ENCODE results near the gene INPP5F. TPM values are rescaled to one million over a fixed set of nuclear protein-coding genes. Genes with fewer than 3 reads are reported as not detected.
"Not testable (repeated sequence)": the region's sequence is repeated elsewhere in the genome, so short reads cannot be mapped to it uniquely, and the experiment has no call there.

Gene INPP5F
- total RNA-seq, 2 donors from 2014 or later = 12.4 to 26.3 TPM

- Mint-ChIP-seq H3K27ac (no peak overlapping the region), H3K9me3 (no peaks in the 10 kb centered on the region), H3K36me3 (ENCODE audit: low read depth) (peaks cover 98% of the 10 kb centered on the region), H3K27me3 (no peaks in the 10 kb centered on the region), H3K4me1 (no peaks in the 10 kb centered on the region), H3K4me3 (no peak overlapping the region)
- ATAC-seq (replicated peaks) = no peak
Measured at GRCh38 chr10:119853574-119853973, 127.7 kb downstream of the INPP5F start.

- Mint-ChIP-seq H3K36me3 (ENCODE audit: low read depth) (peaks cover 75% of the 10 kb centered on the region), H3K27me3 (no peaks in the 10 kb centered on the region), H3K27ac (no peak overlapping the region), H3K9me3 (no peaks in the 10 kb centered on the region), H3K4me1 (peaks cover 34% of the 10 kb centered on the region), H3K4me3 (no peak overlapping the region)
- no peak for ATAC-seq (replicated peaks)
Measured at GRCh38 chr10:119858063-119858462, 132.2 kb downstream of the INPP5F start.

DNA sequence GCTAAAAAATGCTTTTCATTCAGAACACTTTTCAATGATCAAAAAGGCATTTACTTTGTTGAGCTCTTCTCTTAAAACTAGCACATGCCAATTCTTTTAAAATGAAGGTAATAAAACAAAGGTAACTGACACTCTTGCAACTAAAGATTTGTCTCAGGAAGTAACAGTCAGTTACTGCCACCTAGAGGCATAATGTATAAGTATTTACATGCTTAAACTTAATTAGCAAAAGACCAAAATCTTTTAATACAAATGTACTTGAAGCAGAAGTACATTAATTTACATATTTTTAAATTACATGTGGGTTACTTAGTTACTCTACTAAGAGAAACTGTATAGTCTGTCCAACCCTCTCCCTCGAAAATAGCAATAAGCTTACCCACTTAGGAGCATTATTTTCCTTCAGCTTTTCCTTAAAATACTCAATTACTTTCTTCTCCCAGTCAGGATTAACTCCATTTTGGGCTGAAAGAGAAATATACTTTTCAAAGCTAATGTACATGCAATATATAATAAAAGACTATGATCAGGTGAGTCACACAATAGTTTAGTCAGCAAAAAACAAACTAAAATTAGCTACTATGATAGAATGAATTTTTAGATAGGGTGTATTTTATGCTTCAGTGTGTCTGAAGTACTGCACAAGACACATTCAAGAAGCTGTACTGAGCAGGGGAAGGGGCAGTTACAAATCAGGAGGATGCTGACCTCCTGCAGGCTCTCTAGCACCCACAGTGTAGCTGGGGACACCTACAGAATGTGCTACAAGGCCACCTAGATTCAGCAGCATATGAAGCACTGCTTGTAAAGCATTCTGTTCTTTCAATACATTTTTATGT, 133.8 kb downstream of the INPP5F start:
- ATAC-seq (replicated peaks) = no peak
- Mint-ChIP-seq H3K4me3 (no peak overlapping the region), H3K36me3 (ENCODE audit: low read depth) (peaks cover 65% of the 10 kb centered on the region), H3K27me3 (no peaks in the 10 kb centered on the region), H3K4me1 (peaks cover 34% of the 10 kb centered on the region), H3K9me3 (no peaks in the 10 kb centered on the region), H3K27ac (peak overlapping the region; percentile 44)

DNA sequence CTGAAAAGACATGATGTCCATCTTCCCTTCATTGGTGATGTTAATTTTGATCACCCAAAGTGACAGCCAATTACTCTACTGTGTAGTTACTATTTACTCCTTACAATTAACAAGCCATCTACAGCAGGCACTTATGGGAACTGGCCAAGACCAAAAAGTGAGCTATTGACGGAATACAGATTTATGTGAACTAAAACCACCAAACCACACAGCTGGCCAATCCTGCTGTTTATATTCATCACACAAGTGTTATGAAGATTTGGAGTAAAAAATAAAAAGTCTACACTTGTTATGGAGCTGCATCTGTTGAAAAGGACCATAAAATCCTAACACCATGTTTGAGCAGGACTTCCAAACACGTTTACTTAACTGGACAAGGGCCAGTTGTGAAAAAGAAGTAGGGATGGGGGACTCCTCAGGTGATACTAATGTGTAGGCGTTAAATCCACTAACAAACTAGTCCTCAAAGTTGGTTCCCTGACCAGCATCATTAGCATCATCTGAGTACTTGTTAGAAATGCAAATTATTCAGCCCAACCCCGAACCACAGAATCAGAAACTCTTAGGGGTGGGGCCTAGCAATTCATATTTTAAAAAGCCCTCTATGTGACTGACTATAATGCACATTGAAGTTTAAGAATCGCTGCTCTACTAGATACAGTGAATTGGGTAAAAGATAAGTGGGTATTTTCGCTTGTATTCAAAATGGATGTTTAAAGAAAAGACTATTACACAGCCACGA, 135.2 kb downstream of the INPP5F start:
- ATAC-seq (replicated peaks) = peak; percentile 69
- Mint-ChIP-seq H3K27ac (peak overlapping the region; percentile 44), H3K9me3 (no peaks in the 10 kb centered on the region), H3K4me1 (peaks cover 42% of the 10 kb centered on the region), H3K36me3 (ENCODE audit: low read depth) (peaks cover 65% of the 10 kb centered on the region), H3K4me3 (peak overlapping the region; percentile 16), H3K27me3 (no peaks in the 10 kb centered on the region)

GRCh38 chr10:119862524-119862923, 136.7 kb downstream of the INPP5F start:
- H3K4me1 Mint-ChIP-seq = peaks cover 45% of the 10 kb centered on the region
- ATAC-seq (replicated peaks) = peak; percentile 73

GRCh38 chr10:119863951-119864565, 138.2 kb downstream of the INPP5F start:
- no peak overlapping the region for H3K27ac Mint-ChIP-seq
- peaks cover 49% of the 10 kb centered on the region for H3K4me1 Mint-ChIP-seq
- no peaks in the 10 kb centered on the region for H3K27me3 Mint-ChIP-seq
- no peak for ATAC-seq (replicated peaks)
- peaks cover 57% of the 10 kb centered on the region for H3K36me3 Mint-ChIP-seq (ENCODE audit: low read depth)
- H3K9me3 Mint-ChIP-seq = no peaks in the 10 kb centered on the region
- no peak overlapping the region for H3K4me3 Mint-ChIP-seq

More at GRCh38 chr10:119862524-119862923, 136.7 kb downstream of the INPP5F start:
- Mint-ChIP-seq H3K27me3 (no peaks in the 10 kb centered on the region), H3K4me3 (peak overlapping the region; percentile 27), H3K9me3 (no peaks in the 10 kb centered on the region), H3K36me3 (ENCODE audit: low read depth) (peaks cover 62% of the 10 kb centered on the region), H3K27ac (no peak overlapping the region)

- Mint-ChIP-seq H3K27ac (no peak overlapping the region), H3K27me3 (no peaks in the 10 kb centered on the region), H3K36me3 (ENCODE audit: low read depth) (peaks cover 57% of the 10 kb centered on the region), H3K9me3 (no peaks in the 10 kb centered on the region), H3K4me1 (peaks cover 39% of the 10 kb centered on the region), H3K4me3 (no peak overlapping the region)
- no peak for ATAC-seq (replicated peaks)
Measured at GRCh38 chr10:119865699-119866240, 139.9 kb downstream of the INPP5F start.

DNA sequence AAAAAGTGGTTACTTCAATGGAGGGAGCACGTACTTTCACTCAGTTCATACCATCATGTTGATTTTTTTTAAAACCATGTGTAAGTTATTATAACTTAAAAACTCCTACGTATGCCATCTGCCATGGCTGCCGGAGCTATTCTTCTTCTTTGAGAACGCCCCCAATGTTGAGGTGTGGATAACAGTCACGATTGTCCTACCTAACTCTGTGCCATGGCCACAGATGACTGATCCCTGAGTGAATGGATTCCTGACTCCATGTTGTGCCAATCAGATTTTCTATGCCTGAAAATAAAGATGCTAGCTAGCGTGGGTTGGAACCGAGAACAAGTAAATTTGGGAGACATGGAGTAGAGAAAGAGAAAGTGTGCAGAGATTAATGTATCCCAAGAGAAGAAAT, 141.5 kb downstream of the INPP5F start:
- H3K27me3 Mint-ChIP-seq = no peaks in the 10 kb centered on the region
- no peak overlapping the region for H3K4me3 Mint-ChIP-seq
- H3K27ac Mint-ChIP-seq = no peak overlapping the region
- H3K4me1 Mint-ChIP-seq = peaks cover 36% of the 10 kb centered on the region
- no peak for ATAC-seq (replicated peaks)
- no peaks in the 10 kb centered on the region for H3K9me3 Mint-ChIP-seq
- peaks cover 63% of the 10 kb centered on the region for H3K36me3 Mint-ChIP-seq (ENCODE audit: low read depth)

DNA sequence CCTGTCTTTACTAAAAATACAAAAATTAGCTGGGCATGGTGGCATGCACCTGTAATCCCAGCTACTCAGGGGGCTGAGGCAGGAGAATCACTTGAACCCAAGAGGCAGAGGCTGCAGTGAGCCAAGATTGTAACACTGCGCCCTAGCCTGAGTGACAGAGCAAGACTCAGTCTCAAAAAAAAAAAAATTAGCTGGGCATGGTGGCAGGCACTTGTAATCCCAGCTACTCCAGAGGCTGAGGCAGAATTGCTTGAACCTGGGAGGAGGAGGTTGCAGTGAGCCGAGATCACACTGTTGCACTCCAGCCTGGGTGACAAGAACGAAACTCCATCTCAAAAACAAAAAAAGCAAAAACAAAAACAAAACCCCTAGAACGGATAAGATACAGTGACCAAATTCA, 143.5 kb downstream of the INPP5F start:
- peaks cover 39% of the 10 kb centered on the region for H3K4me1 Mint-ChIP-seq
- not testable (repeated sequence) for H3K27me3 Mint-ChIP-seq; H3K9me3 Mint-ChIP-seq; H3K27ac Mint-ChIP-seq; ATAC-seq (replicated peaks)
- peak overlapping the region; percentile 97 for H3K4me3 Mint-ChIP-seq
- peaks cover 54% of the 10 kb centered on the region for H3K36me3 Mint-ChIP-seq (ENCODE audit: low read depth)

DNA sequence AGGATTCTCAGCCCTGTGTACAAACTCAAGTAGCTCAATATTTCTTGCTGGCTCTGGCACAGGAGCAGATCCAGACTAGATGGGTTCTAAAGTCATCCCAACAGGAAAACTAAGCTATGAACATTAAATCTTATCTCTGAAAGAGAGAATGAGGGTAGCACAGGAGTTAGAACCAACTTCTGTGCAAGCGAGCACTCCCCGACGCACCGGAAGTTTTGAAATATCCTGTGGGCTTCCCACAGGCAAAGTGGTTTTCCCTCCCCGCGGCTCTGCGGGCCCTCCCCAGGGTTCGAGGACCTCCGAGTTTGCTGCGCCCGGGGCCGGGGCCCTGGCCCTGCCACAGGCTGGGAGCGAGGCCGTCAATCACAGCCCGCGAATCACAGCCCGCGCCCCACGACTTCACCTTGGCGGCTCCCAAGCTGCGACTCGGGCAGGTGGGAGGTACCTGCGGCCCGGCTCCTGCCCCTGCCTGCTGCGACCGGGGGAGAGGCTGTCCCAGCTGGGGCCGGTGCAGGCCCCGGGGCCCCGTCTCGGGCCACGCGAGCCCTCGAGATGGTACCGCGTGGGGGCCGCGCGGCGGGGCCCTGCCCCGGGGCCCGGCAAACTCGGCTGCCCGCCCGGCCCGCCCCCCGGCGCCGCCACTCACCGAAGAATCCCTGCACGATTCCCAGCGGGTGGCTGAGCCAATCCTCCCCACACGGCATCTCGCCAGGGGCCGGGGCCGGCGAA, 146.2 kb downstream of the INPP5F start:
- peak overlapping the region; percentile 97 for H3K4me3 Mint-ChIP-seq
- peaks cover 29% of the 10 kb centered on the region for H3K4me1 Mint-ChIP-seq
- no peaks in the 10 kb centered on the region for H3K9me3 Mint-ChIP-seq
- peaks cover 30% of the 10 kb centered on the region for H3K36me3 Mint-ChIP-seq (ENCODE audit: low read depth)
- H3K27ac Mint-ChIP-seq = peak overlapping the region; percentile 88
- H3K27me3 Mint-ChIP-seq = no peaks in the 10 kb centered on the region
- peak; percentile 41 for ATAC-seq (replicated peaks)

- H3K4me1 Mint-ChIP-seq = peaks cover 29% of the 10 kb centered on the region
- H3K27ac Mint-ChIP-seq = peak within 1 kb of the TSS; percentile 92
Measured at GRCh38 chr10:119872610-119872859, 146.7 kb downstream of the INPP5F start, which contains the start of gene MCMBP. Gene MCMBP, minus strand, starts transcription at chr10:119872843. Its CDS starts 259 bp downstream, at chr10:119872584.

GRCh38 chr10:119872860-119873681, 147.2 kb downstream of the INPP5F start:
- Mint-ChIP-seq H3K9me3 (no peaks in the 10 kb centered on the region), H3K4me3 (peak overlapping the region; percentile 90), H3K36me3 (ENCODE audit: low read depth) (peaks cover 24% of the 10 kb centered on the region), H3K27me3 (no peaks in the 10 kb centered on the region), H3K27ac (peak overlapping the region; percentile 92), H3K4me1 (peaks cover 29% of the 10 kb centered on the region)
- ATAC-seq (replicated peaks) = peak; percentile 96

More at GRCh38 chr10:119872610-119872859, 146.7 kb downstream of the INPP5F start, which contains the start of gene MCMBP:
- peak within 1 kb of the TSS; percentile 97 for H3K4me3 Mint-ChIP-seq
- peaks cover 26% of the 10 kb centered on the region for H3K36me3 Mint-ChIP-seq (ENCODE audit: low read depth)
- no peaks in the 10 kb centered on the region for H3K9me3 Mint-ChIP-seq
- no peak for ATAC-seq (replicated peaks)
- H3K27me3 Mint-ChIP-seq = no peaks in the 10 kb centered on the region

- Mint-ChIP-seq H3K36me3 (ENCODE audit: low read depth) (no peaks in the 10 kb centered on the region), H3K4me1 (peaks cover 7% of the 10 kb centered on the region), H3K4me3 (no peak overlapping the region), H3K27me3 (no peaks in the 10 kb centered on the region), H3K9me3 (no peaks in the 10 kb centered on the region), H3K27ac (no peak overlapping the region)
- ATAC-seq (replicated peaks) = no peak
Measured at GRCh38 chr10:119878524-119878923, 152.7 kb downstream of the INPP5F start.

Data from activated T-helper 17 cell treated with anti-CD3 and anti-CD28 coated beads, Interleukin-2, amount 50 U/mL, for 72 hours (primary cell).